ENCODE measurements around the gene INTS4. TPM values are rescaled to one million over a fixed set of nuclear protein-coding genes. Genes with fewer than 3 reads are reported as not detected.
"Not testable (repeated sequence)": the region's sequence is repeated elsewhere in the genome, so short reads cannot be mapped to it uniquely, and the experiment has no call there.

Gene INTS4
- total RNA-seq, 2 experiments from 2014 or later = 51.2 to 52.0 TPM

GRCh38 chr11:78014937-78015520 is 20.6 kb upstream of the INTS4 start:
- DNase-seq; H3K36me3 Mint-ChIP-seq (ENCODE audit: low read depth); POLR2A ChIA-PET; CTCF ChIA-PET; H3K27ac Mint-ChIP-seq; H3K9me3 Mint-ChIP-seq; H3K27me3 Mint-ChIP-seq; H3K4me3 Mint-ChIP-seq; H3K4me1 Mint-ChIP-seq: not testable (repeated sequence)

GRCh38 chr11:78011301-78011700 is 16.8 kb upstream of the INTS4 start:
- no peaks in the 10 kb centered on the region for H3K9me3 Mint-ChIP-seq
- ChIA-PET POLR2A (no interaction called here), CTCF (interaction anchor here (1.6 kb wide), 1 partner anchor 12 kb away, joined by 4 read pairs; no protein-coding TSS in a partner anchor)

GRCh38 chr11:78010755-78011154 is 16.3 kb upstream of the INTS4 start:
- H3K27ac Mint-ChIP-seq = no peak overlapping the region

More at GRCh38 chr11:78011301-78011700, 16.8 kb upstream of the INTS4 start:
- no peak for DNase-seq
- H3K4me1 Mint-ChIP-seq = no peaks in the 10 kb centered on the region
- peaks cover 3% of the 10 kb centered on the region for H3K27me3 Mint-ChIP-seq
- H3K36me3 Mint-ChIP-seq (ENCODE audit: low read depth) = no peaks in the 10 kb centered on the region
- no peak overlapping the region for H3K27ac Mint-ChIP-seq
- no peak overlapping the region for H3K4me3 Mint-ChIP-seq

GRCh38 chr11:78010304-78010703 is 15.8 kb upstream of the INTS4 start:
- ChIA-PET CTCF (interaction anchor here (1.9 kb wide), 1 partner anchor 11 kb away, joined by 4 read pairs; no protein-coding TSS in a partner anchor), POLR2A (no interaction called here)
- Mint-ChIP-seq H3K27me3 (peaks cover 3% of the 10 kb centered on the region), H3K9me3 (no peaks in the 10 kb centered on the region), H3K36me3 (ENCODE audit: low read depth) (no peaks in the 10 kb centered on the region), H3K27ac (no peak overlapping the region), H3K4me3 (no peak overlapping the region), H3K4me1 (no peaks in the 10 kb centered on the region)
- no peak for DNase-seq

More at GRCh38 chr11:78010755-78011154, 16.3 kb upstream of the INTS4 start:
- H3K4me1 Mint-ChIP-seq = no peaks in the 10 kb centered on the region
- ChIA-PET POLR2A (no interaction called here), CTCF (interaction anchor here (1.6 kb wide), 1 partner anchor 11 kb away, joined by 4 read pairs; no protein-coding TSS in a partner anchor)
- no peaks in the 10 kb centered on the region for H3K9me3 Mint-ChIP-seq
- no peak overlapping the region for H3K4me3 Mint-ChIP-seq
- H3K36me3 Mint-ChIP-seq (ENCODE audit: low read depth) = no peaks in the 10 kb centered on the region
- H3K27me3 Mint-ChIP-seq = peaks cover 3% of the 10 kb centered on the region
- no peak for DNase-seq

- H3K27me3 Mint-ChIP-seq = peaks cover 3% of the 10 kb centered on the region
- no peak overlapping the region for H3K27ac Mint-ChIP-seq
- ChIA-PET CTCF (interaction anchor here (1.2 to 1.9 kb wide), 3 partner anchors 9 to 37 kb away, joined by 4 to 6 read pairs (median 5); partner anchors contain the start of gene INTS4), POLR2A (no interaction called here)
- H3K4me3 Mint-ChIP-seq = no peak overlapping the region
- no peaks in the 10 kb centered on the region for H3K36me3 Mint-ChIP-seq (ENCODE audit: low read depth)
- H3K9me3 Mint-ChIP-seq = no peaks in the 10 kb centered on the region
- H3K4me1 Mint-ChIP-seq = no peaks in the 10 kb centered on the region
- no peak for DNase-seq
These were observed 14.6 kb upstream of the INTS4 start for GRCh38 chr11:78009062-78009461.

GRCh38 chr11:78000193-78000592 is 5.7 kb upstream of the INTS4 start:
- DNase-seq = peak; percentile 50
- Mint-ChIP-seq H3K27me3 (peaks cover 15% of the 10 kb centered on the region), H3K36me3 (ENCODE audit: low read depth) (no peaks in the 10 kb centered on the region), H3K9me3 (no peaks in the 10 kb centered on the region), H3K27ac (no peak overlapping the region), H3K4me3 (no peak overlapping the region), H3K4me1 (peaks cover 7% of the 10 kb centered on the region)
- ChIA-PET CTCF (interaction anchor here (0.6 to 1.8 kb wide), 9 partner anchors 9 to 564 kb away, joined by 3 to 9 read pairs (median 4); no protein-coding TSS in a partner anchor), POLR2A (interaction anchor here (0.8 to 1.6 kb wide), 2 partner anchors 181 to 418 kb away, joined by 3 read pairs; partner anchors contain the start of gene GAB2)

GRCh38 chr11:77999446-78000030 is 5.1 kb upstream of the INTS4 start:
- peaks cover 10% of the 10 kb centered on the region for H3K4me1 Mint-ChIP-seq
- no peaks in the 10 kb centered on the region for H3K9me3 Mint-ChIP-seq
- ChIA-PET CTCF (interaction anchor here (0.7 to 1.8 kb wide), 12 partner anchors 8 to 565 kb away, joined by 3 to 9 read pairs (median 4); no protein-coding TSS in a partner anchor), POLR2A (interaction anchor here (0.8 to 1.6 kb wide), 2 partner anchors 180 to 419 kb away, joined by 3 read pairs; partner anchors contain the start of gene GAB2)
- H3K36me3 Mint-ChIP-seq (ENCODE audit: low read depth) = no peaks in the 10 kb centered on the region
- no peak for DNase-seq
- H3K27ac Mint-ChIP-seq = no peak overlapping the region
- peaks cover 13% of the 10 kb centered on the region for H3K27me3 Mint-ChIP-seq
- no peak overlapping the region for H3K4me3 Mint-ChIP-seq

- peak overlapping the region; percentile 82 for H3K27ac Mint-ChIP-seq
- peaks cover 29% of the 10 kb centered on the region for H3K4me1 Mint-ChIP-seq
- ChIA-PET POLR2A (interaction anchor here (0.8 to 2.0 kb wide), 3 partner anchors 50 to 174 kb away, joined by 3 to 31 read pairs (median 15); partner anchors contain the start of genes AAMDC, ALG8 and RSF1), CTCF (interaction anchor here (1.4 to 2.1 kb wide), 6 partner anchors 52 to 581 kb away, joined by 3 to 18 read pairs (median 8); partner anchors contain the start of genes NARS2 and NDUFC2)
- DNase-seq = no peak
- H3K4me3 Mint-ChIP-seq = peak overlapping the region; percentile 92
- peaks cover 6% of the 10 kb centered on the region for H3K36me3 Mint-ChIP-seq (ENCODE audit: low read depth)
- no peaks in the 10 kb centered on the region for H3K9me3 Mint-ChIP-seq
- H3K27me3 Mint-ChIP-seq = no peaks in the 10 kb centered on the region
These were observed 566 bp downstream of the INTS4 start for GRCh38 chr11:77993902-77994301.

GRCh38 chr11:77990981-77991380 is 3.5 kb downstream of the INTS4 start:
- Mint-ChIP-seq H3K9me3 (no peaks in the 10 kb centered on the region), H3K36me3 (ENCODE audit: low read depth) (peaks cover 30% of the 10 kb centered on the region)
- CTCF ChIA-PET = interaction anchor here (0.8 kb wide), 1 partner anchor 8 kb away, joined by 3 read pairs; no protein-coding TSS in a partner anchor

GRCh38 chr11:77986456-77986855 is 8.0 kb downstream of the INTS4 start:
- H3K9me3 Mint-ChIP-seq, H3K4me3 Mint-ChIP-seq, POLR2A ChIA-PET, H3K27ac Mint-ChIP-seq, DNase-seq, CTCF ChIA-PET, H3K27me3 Mint-ChIP-seq: not testable (repeated sequence)
- Mint-ChIP-seq H3K4me1 (peaks cover 14% of the 10 kb centered on the region), H3K36me3 (ENCODE audit: low read depth) (peaks cover 62% of the 10 kb centered on the region)

More at GRCh38 chr11:77990981-77991380, 3.5 kb downstream of the INTS4 start:
- Mint-ChIP-seq H3K27me3 (no peaks in the 10 kb centered on the region), H3K4me1 (peaks cover 38% of the 10 kb centered on the region), H3K4me3 (no peak overlapping the region), H3K27ac (no peak overlapping the region)
- POLR2A ChIA-PET = no interaction called here
- DNase-seq = no peak

- no peak overlapping the region for H3K4me3 Mint-ChIP-seq
- DNase-seq = no peak
- H3K27me3 Mint-ChIP-seq = no peaks in the 10 kb centered on the region
- no peaks in the 10 kb centered on the region for H3K9me3 Mint-ChIP-seq
- ChIA-PET POLR2A (interaction anchor here (0.9 kb wide), 1 partner anchor 13 kb away, joined by 3 read pairs; no protein-coding TSS in a partner anchor), CTCF (interaction anchor here (1.1 kb wide), 1 partner anchor 15 kb away, joined by 3 read pairs; no protein-coding TSS in a partner anchor)
- no peak overlapping the region for H3K27ac Mint-ChIP-seq
- H3K4me1 Mint-ChIP-seq = peaks cover 5% of the 10 kb centered on the region
- H3K36me3 Mint-ChIP-seq (ENCODE audit: low read depth) = peaks cover 67% of the 10 kb centered on the region
These were observed 13.0 kb downstream of the INTS4 start for GRCh38 chr11:77981346-77981947.

GRCh38 chr11:77968337-77968736 is 26.1 kb downstream of the INTS4 start:
- Mint-ChIP-seq H3K4me1 (no peaks in the 10 kb centered on the region), H3K9me3 (no peaks in the 10 kb centered on the region), H3K36me3 (ENCODE audit: low read depth) (peaks cover 8% of the 10 kb centered on the region), H3K27ac (no peak overlapping the region), H3K27me3 (no peaks in the 10 kb centered on the region), H3K4me3 (no peak overlapping the region)
- DNase-seq = no peak
- CTCF ChIA-PET = interaction anchor here (0.9 to 1.1 kb wide), 2 partner anchors 77 to 349 kb away, joined by 3 read pairs; no protein-coding TSS in a partner anchor
- POLR2A ChIA-PET = no interaction called here

GRCh38 chr11:77967753-77968152 is 26.7 kb downstream of the INTS4 start:
- no peak overlapping the region for H3K27ac Mint-ChIP-seq
- H3K27me3 Mint-ChIP-seq = no peaks in the 10 kb centered on the region

More at GRCh38 chr11:77967753-77968152, 26.7 kb downstream of the INTS4 start:
- no peaks in the 10 kb centered on the region for H3K9me3 Mint-ChIP-seq
- CTCF ChIA-PET = interaction anchor here (0.9 to 1.1 kb wide), 2 partner anchors 78 to 348 kb away, joined by 3 read pairs; no protein-coding TSS in a partner anchor
- peaks cover 8% of the 10 kb centered on the region for H3K36me3 Mint-ChIP-seq (ENCODE audit: low read depth)
- H3K4me1 Mint-ChIP-seq = no peaks in the 10 kb centered on the region
- POLR2A ChIA-PET = no interaction called here
- no peak for DNase-seq
- no peak overlapping the region for H3K4me3 Mint-ChIP-seq
